ENCODE results near the gene EIF2D. TPM values are rescaled to one million over a fixed set of nuclear protein-coding genes. Genes with fewer than 3 reads are reported as not detected.
A peak's percentile ranks its signal among the peaks of the same experiment; 100 is the strongest.

The EIF2D gene
- total RNA-seq, 1 donor from 2014 or later: 41.8 TPM

GRCh38 chr1:206544562-206545257 is 67.6 kb downstream of the EIF2D start:
- peak; percentile 46 for ATAC-seq

Other genes starting within 250 kb of the EIF2D start
- gene IKBKE, start 142.0 kb downstream of the EIF2D start, total RNA-seq: 14.2 TPM
- 38.7 TPM for gene RASSF5, start 104.9 kb downstream of the EIF2D start, total RNA-seq
- gene DYRK3, start 23.1 kb upstream of the EIF2D start, total RNA-seq: 6.1 TPM
- gene MAPKAPK2, start 72.4 kb upstream of the EIF2D start, total RNA-seq: 47.3 TPM
- 5.5 TPM for gene IL19, start 158.3 kb upstream of the EIF2D start, total RNA-seq
- 0.84 TPM for gene IL10, start 160.0 kb upstream of the EIF2D start, total RNA-seq

All from esophagus mucosa (tissue), 1 donor.